ENCODE data around the gene ZYG11B.
"Not testable (repeated sequence)": the region's sequence is repeated elsewhere in the genome, so short reads cannot be mapped to it uniquely, and the experiment has no call there.

ZYG11B gene

DNA sequence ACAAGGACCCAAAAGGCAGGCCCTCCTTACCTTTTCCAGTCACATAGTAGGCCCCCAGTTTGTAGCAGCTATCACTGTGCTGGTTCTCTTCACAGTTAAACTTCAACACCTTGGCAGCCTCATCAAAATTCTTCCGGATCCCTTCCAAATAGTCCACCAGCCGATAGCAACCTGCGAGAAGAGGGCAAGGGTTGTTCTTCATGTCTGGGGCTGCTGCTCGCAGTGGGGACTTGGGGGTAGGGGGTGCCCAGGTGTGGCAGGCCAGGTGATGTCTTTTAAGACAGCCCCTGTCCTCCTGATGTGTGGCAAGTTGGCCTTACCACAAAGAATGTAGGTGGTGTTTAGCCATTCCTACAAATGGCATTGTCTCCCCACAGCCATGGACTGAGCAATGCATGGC, 33.6 kb upstream of the ZYG11B start:
- peaks cover 28% of the 10 kb centered on the region for H3K36me3 ChIP-seq (ENCODE audit: insufficient read depth, low read length)
- no peak overlapping the region for H3K9ac ChIP-seq (ENCODE audit: low read depth, low read length)
- H3K4me3 ChIP-seq (ENCODE audit: low read length): no peak overlapping the region
- H3K4me1 ChIP-seq (ENCODE audit: control insufficient read depth, insufficient read depth, low read length): no peaks in the 10 kb centered on the region
- no peaks in the 10 kb centered on the region for H3K9me3 ChIP-seq (replicated peaks; ENCODE audit: low read length)
- no peaks in the 10 kb centered on the region for H3K27me3 ChIP-seq (ENCODE audit: control insufficient read depth, insufficient read depth, low read length)
- no peak overlapping the region for H3K4me2 ChIP-seq (ENCODE audit: low read length)

DNA sequence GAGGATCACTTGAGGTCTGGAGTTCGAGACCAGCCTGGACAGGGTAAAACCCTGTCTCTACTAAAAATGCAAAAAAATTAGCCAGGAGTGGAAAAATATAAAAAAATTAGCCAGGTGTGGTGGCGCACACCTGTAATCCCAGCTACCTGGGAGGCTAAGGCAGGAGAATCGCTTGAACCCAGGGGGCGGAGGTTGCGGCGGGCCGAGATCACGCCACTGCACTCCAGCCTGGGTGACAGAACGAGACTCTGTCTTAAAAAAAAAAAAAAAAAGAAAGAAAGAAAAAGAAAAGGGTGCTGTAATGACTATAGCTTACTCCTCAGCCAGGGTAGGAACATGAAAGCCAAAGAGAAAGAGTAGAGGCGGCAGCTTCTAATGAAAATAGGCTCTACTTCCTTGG, 32.9 kb upstream of the ZYG11B start:
- H3K4me3 ChIP-seq (ENCODE audit: low read length); H3K9ac ChIP-seq (ENCODE audit: low read depth, low read length); H3K27me3 ChIP-seq (ENCODE audit: control insufficient read depth, insufficient read depth, low read length); H3K4me1 ChIP-seq (ENCODE audit: control insufficient read depth, insufficient read depth, low read length); H3K9me3 ChIP-seq (replicated peaks; ENCODE audit: low read length); H3K4me2 ChIP-seq (ENCODE audit: low read length): not testable (repeated sequence)
- peaks cover 22% of the 10 kb centered on the region for H3K36me3 ChIP-seq (ENCODE audit: insufficient read depth, low read length)

DNA sequence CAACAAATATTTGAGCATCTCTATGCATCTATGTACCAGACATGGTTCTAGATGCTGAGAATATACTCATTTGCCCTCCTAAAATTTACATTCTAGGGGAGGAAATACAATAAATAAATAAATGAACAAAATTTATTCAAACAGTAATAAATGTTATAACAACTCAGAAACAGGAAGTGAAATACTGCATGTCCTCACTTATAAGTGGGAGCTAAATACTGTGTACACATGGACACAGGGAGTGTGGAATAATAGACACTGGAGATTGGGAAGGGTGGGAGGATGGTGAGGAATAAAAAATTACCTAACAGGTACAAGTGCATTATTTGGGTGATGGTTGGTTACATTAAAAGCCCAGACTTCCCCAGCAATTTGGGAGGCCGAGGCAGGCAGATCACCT, 32.4 kb upstream of the ZYG11B start:
- H3K9me3 ChIP-seq (replicated peaks; ENCODE audit: low read length): no peaks in the 10 kb centered on the region
- H3K4me3 ChIP-seq (ENCODE audit: low read length): no peak overlapping the region
- peaks cover 19% of the 10 kb centered on the region for H3K36me3 ChIP-seq (ENCODE audit: insufficient read depth, low read length)
- peaks cover 6% of the 10 kb centered on the region for H3K4me1 ChIP-seq (ENCODE audit: control insufficient read depth, insufficient read depth, low read length)
- H3K4me2 ChIP-seq (ENCODE audit: low read length): no peak overlapping the region
- H3K27me3 ChIP-seq (ENCODE audit: control insufficient read depth, insufficient read depth, low read length): no peaks in the 10 kb centered on the region
- H3K9ac ChIP-seq (ENCODE audit: low read depth, low read length): no peak overlapping the region

- Histone ChIP-seq H3K27me3 (ENCODE audit: control insufficient read depth, insufficient read depth, low read length) (no peaks in the 10 kb centered on the region), H3K36me3 (ENCODE audit: insufficient read depth, low read length) (peaks cover 14% of the 10 kb centered on the region), H3K4me1 (ENCODE audit: control insufficient read depth, insufficient read depth, low read length) (peaks cover 6% of the 10 kb centered on the region), H3K9me3 (replicated peaks; ENCODE audit: low read length) (no peaks in the 10 kb centered on the region), H3K4me2 (ENCODE audit: low read length) (no peak overlapping the region), H3K4me3 (ENCODE audit: low read length) (no peak overlapping the region), H3K9ac (ENCODE audit: low read depth, low read length) (no peak overlapping the region)
Measured at GRCh38 chr1:52695627-52696026, 30.6 kb upstream of the ZYG11B start.

- H3K9ac ChIP-seq (ENCODE audit: low read depth, low read length): peak within 1 kb of the TSS; percentile 87
- H3K9me3 ChIP-seq (replicated peaks; ENCODE audit: low read length): no peaks in the 10 kb centered on the region
- peaks cover 7% of the 10 kb centered on the region for H3K4me1 ChIP-seq (ENCODE audit: control insufficient read depth, insufficient read depth, low read length)
- H3K36me3 ChIP-seq (ENCODE audit: insufficient read depth, low read length): no peaks in the 10 kb centered on the region
- no peaks in the 10 kb centered on the region for H3K27me3 ChIP-seq (ENCODE audit: control insufficient read depth, insufficient read depth, low read length)
- H3K4me2 ChIP-seq (ENCODE audit: low read length): peak within 1 kb of the TSS; percentile 99
- peak within 1 kb of the TSS; percentile 97 for H3K4me3 ChIP-seq (ENCODE audit: low read length)
Measured at GRCh38 chr1:52697795-52698674, 28.2 kb upstream of the ZYG11B start, which contains the start of gene COA7. COA7 (minus strand) TSS chr1:52698347; CDS start chr1:52698326, 21 bp downstream.

GRCh38 chr1:52702886-52703787, 23.1 kb upstream of the ZYG11B start:
- Histone ChIP-seq H3K4me2 (ENCODE audit: low read length) (peak overlapping the region; percentile 90), H3K4me1 (ENCODE audit: control insufficient read depth, insufficient read depth, low read length) (peaks cover 17% of the 10 kb centered on the region), H3K9ac (ENCODE audit: low read depth, low read length) (peak overlapping the region; percentile 62), H3K36me3 (ENCODE audit: insufficient read depth, low read length) (no peaks in the 10 kb centered on the region), H3K9me3 (replicated peaks; ENCODE audit: low read length) (no peaks in the 10 kb centered on the region), H3K4me3 (ENCODE audit: low read length) (peak overlapping the region; percentile 79), H3K27me3 (ENCODE audit: control insufficient read depth, insufficient read depth, low read length) (no peaks in the 10 kb centered on the region)

DNA sequence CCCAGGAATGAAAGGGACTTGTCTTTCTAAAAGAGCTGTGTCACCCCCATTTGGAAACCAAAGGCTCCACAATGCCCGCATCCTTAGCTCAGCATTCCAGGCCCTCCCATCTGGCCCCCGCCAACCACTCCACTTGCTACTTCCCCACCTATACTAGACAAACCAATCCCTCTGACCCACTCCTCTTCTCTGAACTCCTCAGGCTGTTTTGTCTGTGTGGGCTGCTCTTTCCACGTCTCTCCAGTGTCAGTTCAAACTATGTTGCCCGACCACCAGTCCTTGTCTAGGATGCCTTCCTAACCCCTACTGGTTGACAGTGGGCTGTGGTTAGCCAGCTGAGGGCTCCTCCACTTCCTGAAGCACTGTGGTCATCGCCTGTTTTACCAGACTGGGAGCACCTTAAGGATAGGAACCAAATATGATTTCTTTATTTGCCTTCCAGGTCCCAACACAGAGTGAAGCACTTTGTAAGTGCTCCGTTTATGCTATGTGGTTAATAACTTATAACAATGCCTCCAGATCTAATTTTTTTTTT, 20.1 kb upstream of the ZYG11B start:
- no peaks in the 10 kb centered on the region for H3K36me3 ChIP-seq (ENCODE audit: insufficient read depth, low read length)
- H3K4me2 ChIP-seq (ENCODE audit: low read length): no peak overlapping the region
- H3K9me3 ChIP-seq (replicated peaks; ENCODE audit: low read length): no peaks in the 10 kb centered on the region
- no peak overlapping the region for H3K9ac ChIP-seq (ENCODE audit: low read depth, low read length)
- H3K4me1 ChIP-seq (ENCODE audit: control insufficient read depth, insufficient read depth, low read length): peaks cover 15% of the 10 kb centered on the region
- H3K27me3 ChIP-seq (ENCODE audit: control insufficient read depth, insufficient read depth, low read length): no peaks in the 10 kb centered on the region
- no peak overlapping the region for H3K4me3 ChIP-seq (ENCODE audit: low read length)

DNA sequence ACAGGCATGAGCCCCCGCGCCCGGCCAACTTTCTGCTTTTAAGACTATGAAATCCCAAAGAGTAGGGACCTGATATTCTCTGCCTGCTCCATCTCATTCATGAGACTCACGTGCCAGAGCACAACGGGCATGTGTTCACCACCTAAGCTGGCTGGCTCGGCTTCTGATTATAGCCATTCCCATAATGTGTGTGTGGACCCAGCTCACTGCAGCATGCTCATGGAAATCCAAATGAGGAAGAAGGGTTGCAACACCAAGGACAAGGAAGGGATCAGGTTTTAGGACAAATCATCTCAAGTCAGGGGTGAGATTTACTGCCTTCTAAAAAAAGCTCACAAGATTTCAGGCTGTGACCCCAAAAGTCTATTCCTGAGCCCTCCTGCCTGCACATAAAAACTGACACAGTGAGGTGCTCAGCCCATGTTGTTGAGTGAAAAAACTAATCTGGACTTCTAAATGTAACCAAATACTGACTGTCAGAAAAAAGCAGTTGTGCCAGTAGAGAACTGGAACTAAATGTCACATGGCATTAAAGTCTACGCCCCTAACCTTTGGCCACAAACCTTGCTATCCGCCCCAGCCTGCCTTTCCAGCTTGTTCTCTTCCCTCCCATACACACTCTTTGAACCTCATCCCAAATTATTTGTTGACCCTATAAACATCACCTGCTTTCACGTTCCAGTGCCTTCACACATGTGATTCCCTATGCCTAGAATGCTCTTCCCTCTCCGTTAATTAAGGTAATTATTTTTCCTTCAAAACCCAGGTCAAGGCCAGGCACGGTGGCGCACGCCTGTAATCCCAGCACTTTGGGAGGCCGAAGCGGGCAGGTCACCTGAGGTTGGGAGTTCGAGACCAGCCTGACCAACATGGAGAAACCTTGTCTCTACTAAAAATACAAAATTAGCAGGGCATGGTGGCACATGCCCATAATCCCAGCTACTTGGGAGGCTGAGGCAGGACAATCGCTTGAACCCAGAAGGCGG, 19.0 kb upstream of the ZYG11B start:
- Histone ChIP-seq H3K4me2 (ENCODE audit: low read length) (no peak overlapping the region), H3K36me3 (ENCODE audit: insufficient read depth, low read length) (no peaks in the 10 kb centered on the region), H3K9me3 (replicated peaks; ENCODE audit: low read length) (no peaks in the 10 kb centered on the region), H3K4me1 (ENCODE audit: control insufficient read depth, insufficient read depth, low read length) (peaks cover 15% of the 10 kb centered on the region), H3K27me3 (ENCODE audit: control insufficient read depth, insufficient read depth, low read length) (no peaks in the 10 kb centered on the region), H3K4me3 (ENCODE audit: low read length) (no peak overlapping the region), H3K9ac (ENCODE audit: low read depth, low read length) (no peak overlapping the region)

- Histone ChIP-seq H3K27me3 (ENCODE audit: control insufficient read depth, insufficient read depth, low read length) (no peaks in the 10 kb centered on the region), H3K36me3 (ENCODE audit: insufficient read depth, low read length) (no peaks in the 10 kb centered on the region), H3K4me3 (ENCODE audit: low read length) (no peak overlapping the region), H3K4me2 (ENCODE audit: low read length) (peak overlapping the region; percentile 19), H3K9ac (ENCODE audit: low read depth, low read length) (no peak overlapping the region), H3K9me3 (replicated peaks; ENCODE audit: low read length) (no peaks in the 10 kb centered on the region), H3K4me1 (ENCODE audit: control insufficient read depth, insufficient read depth, low read length) (peaks cover 13% of the 10 kb centered on the region)
Measured at GRCh38 chr1:52707927-52708655, 18.2 kb upstream of the ZYG11B start.

GRCh38 chr1:52709016-52709415, 17.2 kb upstream of the ZYG11B start:
- Histone ChIP-seq H3K9ac (ENCODE audit: low read depth, low read length) (no peak overlapping the region), H3K27me3 (ENCODE audit: control insufficient read depth, insufficient read depth, low read length) (no peaks in the 10 kb centered on the region), H3K36me3 (ENCODE audit: insufficient read depth, low read length) (no peaks in the 10 kb centered on the region), H3K4me2 (ENCODE audit: low read length) (no peak overlapping the region), H3K4me1 (ENCODE audit: control insufficient read depth, insufficient read depth, low read length) (peaks cover 9% of the 10 kb centered on the region), H3K4me3 (ENCODE audit: low read length) (no peak overlapping the region), H3K9me3 (replicated peaks; ENCODE audit: low read length) (no peaks in the 10 kb centered on the region)
